K562 treated with DMSO at 1 percent for 12 hours (cell line): Measurements from ENCODE around the gene TMEM178A. TPM values are rescaled to one million over a fixed set of nuclear protein-coding genes. Genes with fewer than 3 reads are reported as not detected.

Experiments
- total RNA-seq: library from RNA; unstranded; fragments of 300-600 nt; gene quantifications from 2 replicates; pipeline ENCODE4 v1.2.3, GENCODE V29; 2022; ENCODE audit not compliant: insufficient read depth

Gene TMEM178A
- total RNA-seq: 0.95 and 1.0 TPM in 2 replicates

GRCh38 chr2:39665811-39666490 is at the start of gene TMEM178A:
Gene TMEM178A (plus strand): TSS chr2:39665917. CDS start chr2:39665975, 58 bp downstream.

Other genes with a start within 250 kb of the TMEM178A start
- 2.6 and 9.5 TPM in 2 replicates for gene MAP4K3, start 228.6 kb upstream of the TMEM178A start, total RNA-seq
- gene THUMPD2, start 113.3 kb downstream of the TMEM178A start, total RNA-seq: 5.5 and 8.3 TPM in 2 replicates